ENCODE results near the gene MRPL39.

DNA sequence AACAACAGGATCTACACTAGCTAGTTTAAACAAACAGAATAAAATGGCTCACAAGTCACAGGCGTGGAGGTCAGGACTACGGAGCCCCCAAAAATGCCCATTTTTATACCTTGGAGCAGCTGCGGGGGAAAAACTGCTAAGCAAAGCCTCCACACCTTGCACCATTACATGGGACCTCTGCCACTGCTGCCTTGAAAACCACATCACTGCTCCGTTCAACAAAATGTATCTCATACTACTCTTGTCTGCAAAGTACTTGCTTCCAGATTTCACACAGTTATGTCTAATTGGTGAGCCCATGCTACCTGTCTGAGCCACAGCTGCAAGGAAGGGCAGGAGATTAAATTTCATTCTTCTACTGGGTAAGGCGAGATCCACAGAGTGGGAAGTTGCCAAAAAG, 24.4 kb downstream of the MRPL39 start:
- TF ChIP-seq POLR2A (IDR thresholded peaks at IDR 0.05), result no peak
- TF ChIP-seq, protein P1, sequence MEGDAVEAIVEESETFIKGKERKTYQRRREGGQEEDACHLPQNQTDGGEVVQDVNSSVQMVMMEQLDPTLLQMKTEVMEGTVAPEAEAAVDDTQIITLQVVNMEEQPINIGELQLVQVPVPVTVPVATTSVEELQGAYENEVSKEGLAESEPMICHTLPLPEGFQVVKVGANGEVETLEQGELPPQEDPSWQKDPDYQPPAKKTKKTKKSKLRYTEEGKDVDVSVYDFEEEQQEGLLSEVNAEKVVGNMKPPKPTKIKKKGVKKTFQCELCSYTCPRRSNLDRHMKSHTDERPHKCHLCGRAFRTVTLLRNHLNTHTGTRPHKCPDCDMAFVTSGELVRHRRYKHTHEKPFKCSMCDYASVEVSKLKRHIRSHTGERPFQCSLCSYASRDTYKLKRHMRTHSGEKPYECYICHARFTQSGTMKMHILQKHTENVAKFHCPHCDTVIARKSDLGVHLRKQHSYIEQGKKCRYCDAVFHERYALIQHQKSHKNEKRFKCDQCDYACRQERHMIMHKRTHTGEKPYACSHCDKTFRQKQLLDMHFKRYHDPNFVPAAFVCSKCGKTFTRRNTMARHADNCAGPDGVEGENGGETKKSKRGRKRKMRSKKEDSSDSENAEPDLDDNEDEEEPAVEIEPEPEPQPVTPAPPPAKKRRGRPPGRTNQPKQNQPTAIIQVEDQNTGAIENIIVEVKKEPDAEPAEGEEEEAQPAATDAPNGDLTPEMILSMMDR (IDR thresholded peaks at IDR 0.05), result no peak
